ENCODE results near the gene CLCN6.

Gene CLCN6

GRCh38 chr1:11855430-11855829 lies 49.4 kb downstream of the CLCN6 start:
- DNase-seq (ENCODE audit: low read depth), result no peak

DNA sequence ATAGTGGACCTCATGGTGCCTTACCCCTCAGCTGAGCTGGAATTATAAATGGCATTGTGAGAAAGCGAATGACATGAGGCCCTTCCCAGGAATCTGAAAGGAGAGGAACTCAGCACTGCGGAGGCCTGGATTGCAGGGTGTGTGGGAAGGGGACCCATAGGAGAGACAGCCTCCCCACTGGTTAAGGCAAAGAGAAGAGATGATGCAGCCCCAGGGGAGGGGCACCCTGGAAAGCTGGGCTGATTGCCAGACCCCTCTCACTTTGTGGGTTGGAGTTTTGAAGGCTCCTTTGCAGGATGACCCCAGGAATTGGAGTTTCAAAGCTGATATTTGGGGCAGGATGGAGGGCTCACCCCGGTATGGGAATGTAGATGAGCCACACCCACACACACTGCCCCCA lies 50.7 kb downstream of the CLCN6 start:
- no peak for DNase-seq (ENCODE audit: low read depth)

DNA sequence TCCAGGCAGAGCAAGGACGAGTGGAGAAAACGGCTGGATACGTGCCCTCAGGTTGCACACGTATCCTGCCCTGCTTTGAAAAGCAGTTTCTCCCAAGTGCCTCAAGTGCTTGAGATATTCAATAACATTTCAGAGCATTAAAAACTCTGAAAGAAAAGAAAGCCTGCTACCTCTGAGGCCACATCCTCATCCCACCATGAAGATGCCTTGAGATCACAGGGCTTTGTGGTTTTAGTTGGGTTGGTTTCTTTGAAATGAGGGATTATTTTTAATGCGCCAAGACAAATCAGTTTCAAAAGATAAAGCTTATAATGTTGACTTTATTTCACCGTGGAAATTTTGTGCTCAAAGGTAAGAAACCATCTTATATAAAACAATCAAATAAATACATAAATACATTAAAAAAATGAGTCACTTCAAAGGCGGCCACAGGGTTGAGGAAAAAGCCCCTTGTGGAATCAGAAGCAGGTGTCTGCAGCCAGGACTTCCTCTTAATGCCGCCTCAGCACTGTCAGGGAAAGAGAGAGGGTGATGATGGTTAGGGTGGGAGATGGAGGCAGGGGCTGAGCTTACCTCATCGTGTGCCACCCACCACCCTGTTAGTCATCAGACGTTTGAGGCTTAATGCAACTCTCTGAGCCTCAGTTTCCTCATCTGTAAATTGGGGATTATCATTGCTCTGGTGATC lies 51.3 kb downstream of the CLCN6 start:
- DNase-seq (ENCODE audit: low read depth), result no peak

- DNase-seq (ENCODE audit: low read depth), result no peak
Measured at GRCh38 chr1:11858158-11858557, 52.2 kb downstream of the CLCN6 start.

GRCh38 chr1:11858613-11858967 lies 52.6 kb downstream of the CLCN6 start, which contains the start of gene NPPB:
Gene NPPB (minus strand): TSS chr1:11858945. CDS start chr1:11858833, 112 bp downstream.
- DNase-seq (ENCODE audit: low read depth), result no peak

DNA sequence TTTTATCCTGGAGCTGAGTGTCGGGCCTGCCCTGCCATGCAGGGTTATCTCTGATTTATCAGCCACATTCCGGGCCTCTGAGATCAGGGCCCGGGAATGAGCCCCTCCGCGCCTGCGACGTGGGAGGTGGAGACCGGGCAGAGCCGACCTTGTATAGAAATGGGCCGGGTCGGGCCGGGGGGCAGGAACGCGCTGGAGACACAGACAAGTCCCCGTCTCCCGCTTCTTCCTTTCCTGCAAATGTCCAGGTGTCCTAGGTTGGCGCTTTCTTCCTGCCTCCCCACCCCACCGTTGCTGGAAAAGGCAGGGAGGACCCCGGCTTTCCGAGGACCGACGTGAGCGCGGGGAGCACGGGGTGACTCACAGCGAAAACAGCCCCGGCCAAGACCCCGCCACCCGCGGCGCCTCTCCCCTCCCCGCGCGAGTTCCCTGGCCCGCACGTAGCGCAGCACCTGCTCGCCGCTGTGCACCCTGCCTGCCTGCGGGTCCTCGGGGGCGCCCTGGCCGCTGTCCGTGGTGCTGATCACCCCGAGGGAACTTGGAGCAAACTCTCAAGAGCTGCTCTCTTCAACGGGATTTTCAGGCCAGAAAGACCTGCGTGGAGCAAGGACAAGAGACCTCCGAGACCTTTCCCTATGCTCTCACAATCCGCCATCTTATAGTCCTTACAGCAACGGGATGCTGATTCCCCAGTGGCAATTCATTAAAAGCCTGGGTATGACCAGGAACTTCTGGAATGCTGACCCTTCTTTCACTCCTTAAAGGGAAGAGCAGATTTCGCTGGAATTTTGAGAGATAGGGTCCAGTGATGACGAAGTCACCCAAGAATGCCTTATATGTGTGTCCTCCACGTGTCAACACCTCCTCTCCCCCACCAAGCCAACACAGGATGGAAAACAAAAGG lies 53.2 kb downstream of the CLCN6 start:
- peak; percentile 68 for DNase-seq (ENCODE audit: low read depth)

GRCh38 chr1:11860083-11860482 lies 54.1 kb downstream of the CLCN6 start:
- no peak for DNase-seq (ENCODE audit: low read depth)

- no peak for DNase-seq (ENCODE audit: low read depth)
Measured at GRCh38 chr1:11860587-11860986, 54.6 kb downstream of the CLCN6 start.

GRCh38 chr1:11862890-11863289 lies 56.9 kb downstream of the CLCN6 start:
- peak; percentile 36 for DNase-seq (ENCODE audit: low read depth)

- DNase-seq (ENCODE audit: low read depth), result no peak
Measured at GRCh38 chr1:11868331-11868980, 62.5 kb downstream of the CLCN6 start.

- no peak for DNase-seq (ENCODE audit: low read depth)
Measured at GRCh38 chr1:11869104-11869503, 63.1 kb downstream of the CLCN6 start.

GRCh38 chr1:11869650-11870207 lies 63.7 kb downstream of the CLCN6 start:
- no peak for DNase-seq (ENCODE audit: low read depth)

- DNase-seq (ENCODE audit: low read depth), result no peak
Measured at GRCh38 chr1:11872545-11872944, 66.6 kb downstream of the CLCN6 start.

DNA sequence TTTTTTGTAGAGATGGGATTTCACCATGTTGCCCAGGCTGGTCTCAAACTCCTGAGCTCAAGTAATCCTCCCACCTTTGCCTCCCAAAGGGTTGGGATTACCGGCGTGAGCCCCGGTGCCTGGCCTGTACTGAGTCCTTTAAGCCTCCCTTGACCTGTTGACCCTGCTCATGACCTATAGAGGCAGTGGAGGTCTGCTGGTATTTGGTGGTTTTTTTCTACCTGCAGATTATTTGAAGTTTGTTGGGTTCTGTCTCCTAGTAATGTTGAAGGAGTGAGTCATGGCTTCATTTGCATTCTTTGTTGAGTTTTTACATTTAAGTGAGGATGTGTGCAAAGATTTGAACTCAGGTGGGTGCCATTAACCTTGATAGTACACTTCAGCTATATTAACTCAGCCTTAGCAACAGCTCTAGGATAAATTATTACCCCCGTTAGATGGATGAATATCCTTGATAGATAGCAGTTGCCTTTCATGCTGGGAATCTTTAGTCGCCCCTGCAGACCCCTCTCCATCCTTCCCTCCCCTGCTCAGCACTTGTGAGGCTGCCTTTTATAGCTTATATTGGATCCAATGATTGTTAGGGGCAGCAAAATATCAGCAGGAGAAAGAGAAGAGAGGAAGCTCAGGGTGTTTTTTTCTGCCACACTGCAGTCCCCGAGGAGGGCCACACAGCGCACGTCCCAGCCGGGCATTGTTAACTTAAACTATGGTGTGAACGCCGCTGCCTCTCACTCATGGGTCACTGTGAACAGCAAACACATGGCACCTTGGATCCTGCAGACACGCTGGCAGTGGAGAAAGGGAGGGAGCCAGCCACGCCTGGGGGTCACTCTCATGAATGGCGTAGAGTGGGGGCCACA lies 67.6 kb downstream of the CLCN6 start:
- DNase-seq (ENCODE audit: low read depth), result no peak

DNA sequence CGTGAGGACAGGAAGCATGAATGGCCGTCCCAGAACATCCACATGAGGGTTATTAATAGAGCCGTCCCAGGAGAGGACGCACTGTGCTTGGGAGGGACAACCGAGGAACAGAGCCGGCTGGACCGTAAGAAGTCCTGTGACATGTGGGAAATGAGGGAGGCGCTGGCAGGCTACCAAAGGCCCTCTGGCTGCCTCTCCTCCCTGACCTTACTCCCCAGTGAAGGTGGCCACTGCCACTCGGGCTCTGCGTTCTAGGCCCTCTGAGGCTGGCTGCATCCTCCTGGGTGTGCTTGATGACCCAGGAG lies 68.2 kb downstream of the CLCN6 start:
- no peak for DNase-seq (ENCODE audit: low read depth)

- no peak for DNase-seq (ENCODE audit: low read depth)
Measured at GRCh38 chr1:11874624-11875023, 68.6 kb downstream of the CLCN6 start.

DNA sequence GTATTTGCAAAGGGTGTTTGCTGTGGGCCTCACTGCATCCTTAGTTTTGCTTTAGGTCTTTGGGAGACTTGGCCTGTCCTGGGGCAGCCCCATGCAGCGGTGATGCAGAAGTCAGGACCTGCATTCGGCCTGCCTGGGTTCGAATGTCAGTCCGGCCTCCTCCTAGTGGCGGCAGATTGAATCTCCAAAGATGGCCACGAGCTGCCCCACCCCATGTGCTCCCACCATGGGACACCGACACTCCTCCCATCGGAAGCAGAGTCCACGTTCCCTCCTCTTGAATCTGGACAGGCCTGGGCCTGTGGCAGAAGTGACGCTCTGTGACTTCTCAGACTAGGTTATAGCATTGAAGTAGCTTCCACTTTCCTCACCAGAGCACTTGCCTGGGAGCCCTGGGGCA lies 69.1 kb downstream of the CLCN6 start:
- no peak for DNase-seq (ENCODE audit: low read depth)

- no peak for DNase-seq (ENCODE audit: low read depth)
Measured at GRCh38 chr1:11877074-11877473, 71.1 kb downstream of the CLCN6 start.

DNA sequence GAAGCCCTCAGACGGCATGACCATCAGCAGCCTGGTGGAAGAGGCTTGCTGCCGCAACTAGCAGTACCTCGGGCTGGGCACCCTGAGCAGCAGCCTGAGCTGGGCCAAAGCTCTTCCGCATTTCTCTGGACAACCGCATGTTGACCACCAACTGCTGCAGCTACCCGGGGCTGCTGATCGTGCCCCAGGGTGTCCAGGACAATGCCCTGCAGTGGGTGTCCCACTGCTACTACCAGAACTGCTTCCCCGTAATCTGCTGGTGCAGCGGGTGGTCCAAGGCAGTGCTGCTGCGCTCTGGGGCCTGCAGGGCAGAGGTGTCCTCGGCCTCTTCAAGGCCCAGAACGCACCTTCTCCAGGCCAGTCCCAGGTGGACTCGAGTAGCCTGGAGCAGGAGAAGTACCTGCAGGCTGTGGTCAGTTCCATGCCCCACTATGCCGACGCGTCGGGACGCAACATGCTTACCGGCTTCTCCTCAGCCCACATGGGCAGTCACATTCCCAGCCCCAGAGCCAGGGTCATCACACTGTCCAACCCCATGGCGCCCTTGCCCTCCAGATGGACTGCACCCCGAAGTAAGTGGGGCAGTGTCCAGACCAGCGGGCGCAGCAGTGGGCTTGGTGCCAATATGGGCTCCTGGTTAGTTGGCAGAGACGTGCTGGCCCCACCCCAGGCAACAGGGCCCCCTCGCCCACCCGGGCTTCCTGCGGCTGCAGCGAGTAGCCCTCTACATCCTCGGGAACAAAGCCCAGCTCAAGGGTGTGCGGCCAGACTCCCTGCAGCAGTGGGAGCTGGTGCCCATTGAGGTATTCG lies 72.3 kb downstream of the CLCN6 start:
- no peak for DNase-seq (ENCODE audit: low read depth)

GRCh38 chr1:11878891-11879190 lies 72.8 kb downstream of the CLCN6 start:
- no peak for DNase-seq (ENCODE audit: low read depth)

Measured in EH (cell line).